PC-3 (cell line): Measurements from ENCODE around the gene SEC24B. TPM values are rescaled to one million over a fixed set of nuclear protein-coding genes. Genes with fewer than 3 reads are reported as not detected.

Experiments used
- ATAC-seq: fragments of 200-7000 bp; cut with Tn5 transposase; 2 replicates; pipeline ENCODE4 v1.9.1; 2020; ENCODE audit warnings: mild to moderate bottlenecking, moderate library complexity
- BruUV-seq: library from RNA; stranded (reverse); fragments of 400-500 nt; replicated peaks from 2 replicates; lab custom pipeline; 2021; lab: Mats Ljungman, UMichigan
- CTCF ChIA-PET: fragments of 300-600 bp; sonication (Branson Sonifier 250); formaldehyde crosslinking; loops from one replicate; lab custom pipeline; 2022; ENCODE audit warnings: antibody characterized with exemption; lab: Charles Lee
- POLR2A ChIA-PET: fragments of 300-600 bp; sonication (Branson Sonifier 250); formaldehyde crosslinking; loops from one replicate; lab custom pipeline; 2022; ENCODE audit warnings: antibody characterized with exemption; ENCODE audit not compliant: unreplicated experiment; lab: Charles Lee
- DNase-seq: peaks from one replicate; pipeline ENCODE4 v3.0.0-alpha.2; 2015
- H2AFZ ChIP-seq: fragments of 300-600 bp; sonication (generic); 2 replicates; pipeline ENCODE4 v1.6.0; 2016; ENCODE audit warnings: antibody characterized with exemption, low read length
- H3F3A ChIP-seq: fragments of 300-600 bp; sonication (generic); one replicate; pipeline ENCODE4 v1.6.0; 2017; ENCODE audit warnings: antibody characterized with exemption, low read length, control low read depth, mild to moderate bottlenecking; ENCODE audit not compliant: unreplicated experiment
- H3K27ac ChIP-seq: fragments of 300-600 bp; sonication (generic); 2 replicates; pipeline ENCODE4 v1.5.1; 2016; ENCODE audit warnings: mild to moderate bottlenecking, low read length
- H3K27me3 ChIP-seq: fragments of 300-600 bp; sonication (generic); 2 replicates; pipeline ENCODE4 v1.6.1; 2016; ENCODE audit warnings: low read length, mixed read lengths
- H3K36me3 ChIP-seq: fragments of 300-600 bp; sonication (generic); 2 replicates; pipeline ENCODE4 v1.6.1; 2016; ENCODE audit warnings: low read depth, mixed run types, low read length, mixed read lengths
- H3K4me1 ChIP-seq: fragments of 300-600 bp; sonication (generic); 2 replicates; pipeline ENCODE4 v1.5.1; 2016; ENCODE audit warnings: low read length; ENCODE audit not compliant: insufficient read depth
- H3K4me2 ChIP-seq: fragments of 300-600 bp; sonication (generic); 2 replicates; pipeline ENCODE4 v1.6.0; 2016; ENCODE audit warnings: low read length
- H3K4me3 ChIP-seq: fragments of 300-600 bp; sonication (generic); 2 replicates; pipeline ENCODE4 v1.5.1; 2016; ENCODE audit warnings: mild to moderate bottlenecking, low read length, mixed read lengths
- H3K79me2 ChIP-seq: fragments of 300-600 bp; sonication (generic); 2 replicates; pipeline ENCODE4 v1.6.1; 2017; ENCODE audit warnings: low read length, mixed read lengths
- H3K9ac ChIP-seq: fragments of 300-600 bp; sonication (generic); 2 replicates; pipeline ENCODE4 v1.6.0; 2016; ENCODE audit warnings: mild to moderate bottlenecking, low read length
- H3K9me2 ChIP-seq: fragments of 300-600 bp; sonication (generic); replicated peaks from 2 replicates; pipeline ENCODE4 v1.6.1; 2016; ENCODE audit warnings: mixed run types, low read length, mixed read lengths
- H3K9me3 ChIP-seq: fragments of 300-600 bp; sonication (generic); 2 replicates; pipeline ENCODE4 v1.6.1; 2016; ENCODE audit warnings: low read length, mixed read lengths
- H4K20me1 ChIP-seq: fragments of 300-600 bp; sonication (generic); 2 replicates; pipeline ENCODE4 v1.6.1; 2016; ENCODE audit warnings: low read length, mixed read lengths
- EZH2 ChIP-seq: fragments of 300-600 bp; sonication (generic); IDR thresholded peaks from one replicate; pipeline ENCODE4 v1.6.1; 2017; ENCODE audit warnings: antibody characterized with exemption, mild to moderate bottlenecking, low read length; ENCODE audit not compliant: unreplicated experiment
- EZH2phosphoT487 ChIP-seq: fragments of 300-600 bp; sonication (generic); IDR thresholded peaks from 2 replicates; pipeline ENCODE4 v1.6.1; 2018; ENCODE audit warnings: mild to moderate bottlenecking, antibody characterized with exemption, low read length, borderline replicate concordance
- intact Hi-C: fragments of 100-400 bp; cut with micrococcal nuclease; formaldehyde crosslinking; loops from 2 replicates; pipeline ENCODE4 v1.9.0; 2023
- total RNA-seq: library from RNA; depleted of rRNA; stranded (reverse); fragments of >200 nt; gene quantifications from 2 replicates; pipeline ENCODE4 v1.2.3, GENCODE V29; 2014
- TF ChIP-seq, protein P1 (sequence below): fragments of 300-600 bp; sonication (generic); conservative IDR thresholded peaks from 2 replicates; pipeline ENCODE4 v1.5.1; 2017; ENCODE audit warnings: antibody characterized with exemption, low read depth, mild to moderate bottlenecking, low read length

The SEC24B gene
- total RNA-seq, 1 experiment from 2014 or later: 11.3 TPM

DNA sequence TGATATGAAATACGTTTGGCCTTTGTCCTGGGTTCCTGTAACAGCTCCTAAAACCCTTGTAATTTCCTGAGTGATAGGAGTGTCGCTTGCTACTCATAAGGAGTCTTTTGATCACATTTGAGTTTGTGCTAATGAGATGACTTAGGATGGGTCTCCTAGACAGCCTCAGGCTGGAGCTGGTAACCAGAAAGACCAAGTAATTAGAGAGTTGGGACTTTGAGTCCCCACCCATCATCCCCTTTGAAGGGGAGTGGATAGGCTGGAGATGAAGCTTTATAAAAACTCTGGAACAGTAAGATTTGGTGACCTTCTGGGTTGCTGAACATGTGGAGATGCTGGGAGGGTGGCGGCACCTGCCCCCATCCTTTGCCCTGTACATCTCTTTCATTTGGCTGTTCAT lies 2.9 kb downstream of the SEC24B start:
- ChIA-PET CTCF (no interaction called here), POLR2A (no interaction called here)
- no TSS peak for BruUV-seq
- TF ChIP-seq, protein P1, sequence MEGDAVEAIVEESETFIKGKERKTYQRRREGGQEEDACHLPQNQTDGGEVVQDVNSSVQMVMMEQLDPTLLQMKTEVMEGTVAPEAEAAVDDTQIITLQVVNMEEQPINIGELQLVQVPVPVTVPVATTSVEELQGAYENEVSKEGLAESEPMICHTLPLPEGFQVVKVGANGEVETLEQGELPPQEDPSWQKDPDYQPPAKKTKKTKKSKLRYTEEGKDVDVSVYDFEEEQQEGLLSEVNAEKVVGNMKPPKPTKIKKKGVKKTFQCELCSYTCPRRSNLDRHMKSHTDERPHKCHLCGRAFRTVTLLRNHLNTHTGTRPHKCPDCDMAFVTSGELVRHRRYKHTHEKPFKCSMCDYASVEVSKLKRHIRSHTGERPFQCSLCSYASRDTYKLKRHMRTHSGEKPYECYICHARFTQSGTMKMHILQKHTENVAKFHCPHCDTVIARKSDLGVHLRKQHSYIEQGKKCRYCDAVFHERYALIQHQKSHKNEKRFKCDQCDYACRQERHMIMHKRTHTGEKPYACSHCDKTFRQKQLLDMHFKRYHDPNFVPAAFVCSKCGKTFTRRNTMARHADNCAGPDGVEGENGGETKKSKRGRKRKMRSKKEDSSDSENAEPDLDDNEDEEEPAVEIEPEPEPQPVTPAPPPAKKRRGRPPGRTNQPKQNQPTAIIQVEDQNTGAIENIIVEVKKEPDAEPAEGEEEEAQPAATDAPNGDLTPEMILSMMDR: no peak
- TF ChIP-seq EZH2 (no peak), EZH2phosphoT487 (no peak)
- Histone ChIP-seq H3K79me2 (peaks cover 87% of the 10 kb centered on the region), H3K9me3 (no peaks in the 10 kb centered on the region), H3K9ac (no peak overlapping the region), H3K27me3 (no peaks in the 10 kb centered on the region), H3K4me2 (0 out of 2 replicates have a peak overlapping the region, but pooled peaks have one; percentile 87), H3K36me3 (no peaks in the 10 kb centered on the region; the same call in 1 of the 2 replicates), H2AFZ (no peak overlapping the region), H3K4me3 (no peak overlapping the region), H4K20me1 (peaks cover 40% of the 10 kb centered on the region), H3K9me2 (no peaks in the 10 kb centered on the region), H3F3A (no peaks in the 10 kb centered on the region), H3K4me1 (peaks cover 22% of the 10 kb centered on the region), H3K27ac (no peak overlapping the region)
- DNase-seq: no peak
- ATAC-seq: no peak
- intact Hi-C loops: no loop called here

DNA sequence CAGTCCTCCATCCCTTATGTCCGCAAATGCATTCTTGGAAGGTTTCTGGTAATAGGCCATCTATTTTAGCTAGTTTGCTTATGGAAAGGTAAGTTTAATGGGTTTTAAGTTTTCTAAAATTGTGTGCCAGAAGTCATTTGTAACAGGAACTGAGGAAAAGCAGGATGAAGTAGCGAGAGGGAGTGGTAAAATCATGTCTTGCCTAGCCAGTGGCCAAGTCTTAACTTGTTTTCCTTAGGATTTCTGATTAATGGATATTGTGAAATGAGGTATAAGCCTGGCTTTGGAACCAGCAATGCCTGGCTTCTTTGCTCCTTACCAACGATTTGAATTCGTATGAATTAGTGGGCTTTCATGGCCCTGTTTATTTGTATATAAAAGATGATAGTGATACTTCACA lies 7.3 kb downstream of the SEC24B start:
- H3K9ac ChIP-seq: no peak overlapping the region
- no peak overlapping the region for H3K4me2 ChIP-seq

More for the DNA sequence above, 7.3 kb downstream of the SEC24B start:
- TF ChIP-seq, protein P1: no peak
- TF ChIP-seq EZH2phosphoT487 (no peak), EZH2 (no peak)
- H3K79me2 ChIP-seq: peaks cover 97% of the 10 kb centered on the region
- peaks cover 43% of the 10 kb centered on the region for H4K20me1 ChIP-seq
- no peak for DNase-seq
- POLR2A ChIA-PET: interaction anchor here (0.6 kb wide), 1 partner anchor 137 kb away, joined by 3 read pairs; no protein-coding TSS in a partner anchor
- H3K4me3 ChIP-seq: no peak overlapping the region
- H3K9me3 ChIP-seq: no peaks in the 10 kb centered on the region
- no peak overlapping the region for H2AFZ ChIP-seq
- H3K27me3 ChIP-seq: no peaks in the 10 kb centered on the region
- ATAC-seq: no peak
- CTCF ChIA-PET: no interaction called here
- H3K36me3 ChIP-seq: no peaks in the 10 kb centered on the region; the same call in 1 of the 2 replicates
- H3F3A ChIP-seq: no peaks in the 10 kb centered on the region
- peaks cover 26% of the 10 kb centered on the region for H3K4me1 ChIP-seq
- no peak overlapping the region for H3K27ac ChIP-seq
- H3K9me2 ChIP-seq: no peaks in the 10 kb centered on the region
- BruUV-seq: no TSS peak
- intact Hi-C loops: no loop called here
